ENCODE data around the gene ANKRD12. TPM values are rescaled to one million over a fixed set of nuclear protein-coding genes. Genes with fewer than 3 reads are reported as not detected.
A peak's percentile ranks its signal among the peaks of the same experiment; 100 is the strongest.
"Not testable (repeated sequence)": the region's sequence is repeated elsewhere in the genome, so short reads cannot be mapped to it uniquely, and the experiment has no call there.

Gene ANKRD12
- polyA plus RNA-seq, 4 donors: 21.5 to 35.6 (median 29.8) TPM

DNA sequence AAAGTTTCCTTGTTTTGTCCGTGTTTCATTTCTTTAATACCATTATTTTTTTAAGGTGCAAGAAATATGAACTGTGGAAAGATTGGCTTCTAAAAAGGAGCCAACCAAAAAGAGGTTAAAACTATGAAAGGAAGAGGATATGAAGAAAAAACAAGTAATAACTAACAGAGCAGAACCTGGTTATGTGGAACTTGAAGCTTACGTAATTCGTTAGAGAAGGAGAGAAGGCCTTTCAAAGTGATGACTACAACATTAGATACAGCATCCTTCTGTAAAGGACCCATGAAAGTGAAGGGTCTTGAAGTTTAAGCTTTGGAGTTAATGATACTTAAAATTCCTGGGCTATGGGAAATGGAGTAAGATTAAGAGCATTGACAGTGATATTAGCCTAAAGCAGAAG lies 84.5 kb downstream of the ANKRD12 start:
- DNase-seq (ENCODE audit: low read depth in 4 of 4, low spot score in 3 of 4): peak in 1 of 4 donors; percentile 7

GRCh38 chr18:9221661-9222060 lies 85.1 kb downstream of the ANKRD12 start:
- DNase-seq (ENCODE audit: low read depth in 4 of 4, low spot score in 3 of 4): no peak

- DNase-seq (ENCODE audit: low read depth in 4 of 4, low spot score in 3 of 4): no peak
Measured at GRCh38 chr18:9223356-9223755, 86.8 kb downstream of the ANKRD12 start.

GRCh38 chr18:9226463-9226862 lies 89.9 kb downstream of the ANKRD12 start:
- DNase-seq (ENCODE audit: low read depth in 4 of 4, low spot score in 3 of 4): no peak

DNA sequence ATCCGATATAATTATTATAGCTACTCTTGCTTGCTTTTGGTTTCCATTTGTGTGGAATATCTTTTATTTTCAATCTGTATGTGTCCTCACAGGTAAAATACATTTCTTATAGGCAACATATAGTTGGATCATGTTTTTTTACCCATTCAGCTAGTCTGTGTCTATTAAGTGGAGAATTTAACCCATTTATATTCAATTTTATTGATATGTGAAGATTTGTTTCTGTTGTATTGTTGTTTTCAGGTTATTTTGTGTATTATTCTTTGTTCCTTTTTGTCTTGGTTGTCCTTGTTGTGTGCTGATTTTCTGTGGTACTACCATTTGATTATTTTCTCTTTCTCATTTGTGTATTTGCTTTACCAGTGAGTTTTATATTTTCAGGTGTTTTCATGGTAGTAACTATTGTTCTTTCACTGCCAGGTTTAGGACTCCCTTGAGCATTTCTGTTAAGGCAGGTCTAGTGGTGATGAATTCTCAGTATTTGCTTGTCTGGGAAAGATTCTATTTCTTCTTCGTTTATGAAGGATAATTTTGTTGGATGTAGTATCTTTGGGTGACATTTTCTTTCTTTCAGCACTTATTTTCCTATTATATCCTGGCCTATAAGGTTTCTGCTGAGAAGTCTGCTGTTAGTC lies 95.4 kb downstream of the ANKRD12 start:
- DNase-seq (ENCODE audit: low read depth in 4 of 4, low spot score in 3 of 4): no peak

DNA sequence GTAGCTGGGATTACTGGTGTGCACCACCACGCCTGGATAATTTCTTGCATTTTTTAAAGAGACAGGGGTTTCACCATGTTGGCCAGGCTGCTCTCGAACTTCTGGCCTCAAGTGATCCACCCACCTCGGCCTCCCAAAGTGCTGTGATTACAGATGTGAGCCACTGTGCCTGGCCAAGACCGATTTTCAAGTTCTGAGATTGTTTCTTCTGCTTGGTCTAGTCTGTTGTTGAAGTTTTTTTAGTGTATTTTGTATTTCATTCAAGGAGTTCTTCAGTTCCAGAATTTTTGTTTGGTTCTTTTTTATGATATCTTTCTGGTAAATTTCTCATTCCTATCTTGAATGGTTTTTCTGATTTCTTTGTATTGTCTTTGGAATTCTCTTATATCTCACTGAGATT lies 96.4 kb downstream of the ANKRD12 start:
- DNase-seq (ENCODE audit: low read depth in 4 of 4, low spot score in 3 of 4): no peak

GRCh38 chr18:9233771-9234440 lies 97.3 kb downstream of the ANKRD12 start:
- DNase-seq (ENCODE audit: low read depth in 4 of 4, low spot score in 3 of 4): no peak

GRCh38 chr18:9234528-9234927 lies 97.9 kb downstream of the ANKRD12 start:
- no peak for DNase-seq (ENCODE audit: low read depth in 4 of 4, low spot score in 3 of 4)

GRCh38 chr18:9237981-9238380 lies 101.4 kb downstream of the ANKRD12 start:
- no peak for DNase-seq (ENCODE audit: low read depth in 4 of 4, low spot score in 3 of 4)

DNA sequence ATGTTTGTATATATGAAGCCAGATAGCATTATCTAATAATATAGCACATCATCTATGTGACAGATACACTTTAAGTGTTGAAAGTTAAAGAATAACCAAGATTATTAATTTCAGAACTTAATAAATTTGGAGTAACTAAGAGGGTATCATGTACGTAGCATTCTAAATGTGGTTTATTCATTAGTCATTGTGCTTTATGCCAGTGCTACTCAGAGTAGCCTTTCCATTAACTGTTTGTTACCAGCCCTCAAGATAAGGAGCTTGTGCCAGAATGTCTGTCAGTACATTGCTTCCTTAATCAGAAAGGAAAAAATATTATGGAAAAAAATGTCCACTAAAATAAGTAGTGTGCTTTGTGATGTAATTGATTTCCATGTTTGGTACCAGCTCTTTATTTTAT lies 103.1 kb downstream of the ANKRD12 start:
- DNase-seq (ENCODE audit: low read depth in 4 of 4, low spot score in 3 of 4): no peak

- no peak for DNase-seq (ENCODE audit: low read depth in 4 of 4, low spot score in 3 of 4)
Measured at GRCh38 chr18:9240270-9240669, 103.7 kb downstream of the ANKRD12 start.

- DNase-seq (ENCODE audit: low read depth in 4 of 4, low spot score in 3 of 4): no peak
Measured at GRCh38 chr18:9243029-9243428, 106.4 kb downstream of the ANKRD12 start.

- DNase-seq (ENCODE audit: low read depth in 4 of 4, low spot score in 3 of 4): no peak
Measured at GRCh38 chr18:9244376-9244775, 107.8 kb downstream of the ANKRD12 start.

DNA sequence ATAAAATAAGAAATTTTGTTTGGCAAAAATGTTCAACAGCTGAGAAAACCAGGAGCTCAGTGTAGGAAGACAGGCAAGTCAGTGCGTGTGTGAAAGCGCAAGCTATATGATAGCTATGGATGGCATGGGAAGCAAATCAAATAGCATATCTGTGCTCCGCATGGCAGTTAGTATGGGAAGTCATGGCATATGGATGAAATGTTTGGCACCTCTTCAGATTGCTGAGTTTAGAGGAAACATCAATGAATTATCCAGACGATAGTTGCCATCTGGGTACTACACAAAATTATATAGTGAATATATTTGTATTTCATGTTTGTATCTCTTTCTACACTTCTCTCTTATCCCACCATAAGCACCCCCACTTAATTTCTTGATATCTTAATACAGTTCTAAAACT lies 112.1 kb downstream of the ANKRD12 start:
- DNase-seq (ENCODE audit: low read depth in 4 of 4, low spot score in 3 of 4): no peak

DNA sequence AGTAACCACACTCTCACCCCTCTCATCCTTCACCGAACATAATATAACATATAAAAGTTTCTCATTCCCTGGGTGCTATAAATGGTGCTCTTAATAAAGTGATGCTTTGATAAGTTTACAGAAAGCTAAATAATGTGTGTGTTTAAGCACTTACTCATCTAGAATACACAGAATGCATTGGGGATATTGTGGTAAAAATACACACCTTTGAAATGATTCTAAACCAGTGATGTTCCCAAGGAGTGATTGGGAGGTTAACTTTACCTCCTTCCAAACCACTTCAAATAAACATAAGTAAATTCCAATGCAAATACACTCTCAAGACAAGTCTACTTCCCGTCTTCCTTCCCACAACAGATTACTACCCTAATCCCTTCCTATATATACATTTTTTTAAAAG lies 112.7 kb downstream of the ANKRD12 start:
- no peak for DNase-seq (ENCODE audit: low read depth in 4 of 4, low spot score in 3 of 4)

GRCh38 chr18:9259173-9259572 lies 122.6 kb downstream of the ANKRD12 start:
- no peak for DNase-seq (ENCODE audit: low read depth in 4 of 4, low spot score in 3 of 4)

GRCh38 chr18:9260388-9261380 lies 124.1 kb downstream of the ANKRD12 start:
- no peak for DNase-seq (ENCODE audit: low read depth in 4 of 4, low spot score in 3 of 4)

DNA sequence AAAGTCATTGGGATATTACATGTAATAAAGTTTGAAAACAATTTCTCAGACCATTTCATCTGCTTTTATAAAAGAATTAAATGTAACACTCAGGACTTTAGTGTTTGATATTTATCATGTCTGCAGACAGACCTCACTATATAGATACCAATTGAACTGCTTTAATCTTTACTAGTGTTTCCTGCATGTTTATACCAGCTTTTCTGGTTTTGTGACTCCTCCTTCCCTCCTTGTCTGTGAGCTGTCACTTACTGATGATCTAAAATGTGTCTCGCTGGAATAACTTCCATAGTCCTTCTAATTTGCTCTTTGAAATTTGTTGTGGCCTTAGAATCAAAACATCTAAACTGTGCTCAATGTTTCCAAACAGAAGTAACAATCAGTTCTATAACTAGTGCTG lies 126.7 kb downstream of the ANKRD12 start:
- no peak for DNase-seq (ENCODE audit: low read depth in 4 of 4, low spot score in 3 of 4)

DNA sequence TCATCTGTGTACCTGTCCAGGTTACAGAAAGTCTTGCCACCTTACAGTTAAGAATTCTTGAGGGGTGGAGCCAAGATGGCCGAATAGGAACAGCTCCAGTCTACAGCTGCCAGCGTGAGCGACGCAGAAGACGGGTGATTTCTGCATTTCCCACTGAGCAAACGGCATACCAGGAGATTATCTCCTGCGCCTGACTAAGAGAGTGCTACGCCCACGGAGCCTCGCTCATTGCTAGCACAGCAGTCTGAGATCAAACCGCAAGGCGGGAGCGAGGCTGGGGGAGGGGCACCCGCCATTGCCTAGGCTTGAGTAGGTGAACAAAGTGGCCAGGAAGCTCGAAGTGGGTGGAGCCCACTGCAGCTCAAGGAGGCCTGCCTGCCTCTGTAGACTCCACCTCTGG lies 128.2 kb downstream of the ANKRD12 start:
- DNase-seq (ENCODE audit: low read depth in 4 of 4, low spot score in 3 of 4): not testable (repeated sequence)

GRCh38 chr18:9273221-9273620 lies 136.6 kb downstream of the ANKRD12 start:
- no peak for DNase-seq (ENCODE audit: low read depth in 4 of 4, low spot score in 3 of 4)

- no peak for DNase-seq (ENCODE audit: low read depth in 4 of 4, low spot score in 3 of 4)
Measured at GRCh38 chr18:9275890-9276289, 139.3 kb downstream of the ANKRD12 start.

Measured in left renal pelvis (tissue), 4 donors.